ENCODE data around the gene IMPDH2. TPM values are rescaled to one million over a fixed set of nuclear protein-coding genes. Genes with fewer than 3 reads are reported as not detected.

Gene IMPDH2
- total RNA-seq, 1 donor from 2014 or later = 271 TPM

DNA sequence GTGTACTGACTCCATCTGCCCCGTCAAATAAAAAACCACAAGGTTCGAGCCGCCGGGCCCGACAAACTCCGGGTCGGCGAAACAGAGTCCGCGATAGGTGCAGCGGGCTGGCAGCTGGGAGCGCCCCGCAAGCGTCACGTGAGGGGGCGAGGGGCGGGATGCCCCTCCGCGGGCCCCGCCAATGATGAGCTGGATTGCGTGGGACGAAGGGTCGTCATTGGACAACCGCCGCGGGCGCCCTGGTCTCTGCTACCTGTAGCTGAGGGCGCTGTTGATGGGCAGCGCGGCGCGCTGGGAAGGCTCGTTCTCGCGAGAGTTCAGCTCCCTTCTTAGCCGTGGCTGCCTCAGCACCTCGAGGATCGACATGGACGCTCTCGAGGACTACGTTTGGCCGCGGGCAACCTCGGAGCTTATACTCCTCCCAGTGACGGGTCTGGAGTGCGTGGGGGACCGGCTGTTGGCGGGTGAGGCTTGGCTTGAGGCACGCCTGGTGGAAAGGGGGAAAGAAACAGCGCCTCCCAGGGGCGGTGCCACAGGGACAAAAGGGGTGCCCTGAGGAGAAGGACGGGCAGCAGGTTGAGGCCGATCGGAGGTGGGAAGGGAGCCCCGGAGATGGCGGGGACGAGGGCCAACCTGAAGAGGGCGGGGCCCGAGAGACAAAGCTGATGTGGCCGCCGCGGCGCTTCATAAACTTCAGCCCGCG is 22.0 kb downstream of the IMPDH2 start, which contains the start of gene WDR6:
TSS of gene WDR6 (plus strand) at position 324 of the 703 bp plus-strand sequence. CDS start at position 365, 41 bp downstream.
- H3K79me2 ChIP-seq (ENCODE audit: low read depth) = peaks cover 50% of the 10 kb centered on the region
- Mint-ChIP-seq H3K27ac (peak within 1 kb of the TSS; percentile 100), H3K36me3 (peaks cover 12% of the 10 kb centered on the region), H3K4me3 (peak within 1 kb of the TSS; percentile 100), H3K27me3 (ENCODE audit: insufficient read depth, low read depth) (peaks cover 9% of the 10 kb centered on the region), H3K4me1 (peaks cover 19% of the 10 kb centered on the region), H3K9me3 (peaks cover 3% of the 10 kb centered on the region)
- peak within 1 kb of the TSS; percentile 96 for H3K4me2 ChIP-seq
- H3K4me3 ChIP-seq = peak within 1 kb of the TSS; percentile 88
- peak within 1 kb of the TSS; percentile 95 for H2AFZ ChIP-seq (replicated peaks)
- H3F3A ChIP-seq (ENCODE audit: low read depth) = peaks cover 14% of the 10 kb centered on the region
- H3K9ac ChIP-seq = peak within 1 kb of the TSS; percentile 93
- DNase-seq (ENCODE audit: low spot score) = peak; percentile 99
- peaks cover 13% of the 10 kb centered on the region for H3K4me1 ChIP-seq
- no peaks in the 10 kb centered on the region for H3K27me3 ChIP-seq
- H3K9me3 ChIP-seq (ENCODE audit: low read depth) = no peaks in the 10 kb centered on the region
- TF ChIP-seq EZH2phosphoT487 (IDR thresholded peaks at IDR 0.05) = no peak
- TF ChIP-seq, protein P1, sequence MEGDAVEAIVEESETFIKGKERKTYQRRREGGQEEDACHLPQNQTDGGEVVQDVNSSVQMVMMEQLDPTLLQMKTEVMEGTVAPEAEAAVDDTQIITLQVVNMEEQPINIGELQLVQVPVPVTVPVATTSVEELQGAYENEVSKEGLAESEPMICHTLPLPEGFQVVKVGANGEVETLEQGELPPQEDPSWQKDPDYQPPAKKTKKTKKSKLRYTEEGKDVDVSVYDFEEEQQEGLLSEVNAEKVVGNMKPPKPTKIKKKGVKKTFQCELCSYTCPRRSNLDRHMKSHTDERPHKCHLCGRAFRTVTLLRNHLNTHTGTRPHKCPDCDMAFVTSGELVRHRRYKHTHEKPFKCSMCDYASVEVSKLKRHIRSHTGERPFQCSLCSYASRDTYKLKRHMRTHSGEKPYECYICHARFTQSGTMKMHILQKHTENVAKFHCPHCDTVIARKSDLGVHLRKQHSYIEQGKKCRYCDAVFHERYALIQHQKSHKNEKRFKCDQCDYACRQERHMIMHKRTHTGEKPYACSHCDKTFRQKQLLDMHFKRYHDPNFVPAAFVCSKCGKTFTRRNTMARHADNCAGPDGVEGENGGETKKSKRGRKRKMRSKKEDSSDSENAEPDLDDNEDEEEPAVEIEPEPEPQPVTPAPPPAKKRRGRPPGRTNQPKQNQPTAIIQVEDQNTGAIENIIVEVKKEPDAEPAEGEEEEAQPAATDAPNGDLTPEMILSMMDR (IDR thresholded peaks at IDR 0.05) = peak; percentile 54
- H4K20me1 ChIP-seq (ENCODE audit: low read depth) = peaks cover 45% of the 10 kb centered on the region
- peak within 1 kb of the TSS; percentile 92 for H3K27ac ChIP-seq
- no peaks in the 10 kb centered on the region for H3K36me3 ChIP-seq

DNA sequence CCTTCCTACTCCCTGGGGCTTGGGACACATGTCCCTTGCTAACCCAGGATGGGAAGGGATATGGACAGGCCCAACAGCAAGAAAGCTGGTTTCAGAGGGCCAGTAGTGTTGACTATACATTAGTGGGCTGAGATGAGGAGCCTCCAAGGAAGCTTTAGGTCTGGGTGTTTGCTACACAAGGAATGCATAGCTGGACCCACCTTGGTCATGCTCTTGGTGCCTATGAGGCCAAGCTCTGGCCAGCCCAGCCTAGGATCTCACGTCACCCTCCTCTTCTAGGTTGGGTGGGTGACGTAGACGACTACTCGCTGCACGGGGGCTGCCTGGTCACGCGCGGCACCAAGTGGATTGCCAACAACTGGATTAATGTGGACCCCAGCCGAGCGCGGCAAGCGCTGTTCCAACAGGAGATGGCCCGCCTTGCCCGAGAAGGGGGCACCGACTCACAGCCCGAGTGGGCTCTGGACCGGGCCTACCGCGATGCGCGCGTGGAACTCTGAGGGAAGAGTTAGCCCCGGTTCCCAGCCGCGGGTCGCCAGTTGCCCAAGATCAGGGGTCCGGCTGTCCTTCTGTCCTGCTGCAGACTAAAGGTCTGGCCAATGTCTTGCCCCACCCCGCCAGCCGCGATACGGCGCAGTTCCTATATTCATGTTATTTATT is 22.7 kb downstream of the IMPDH2 start:
- H3K4me1 ChIP-seq = peaks cover 13% of the 10 kb centered on the region
- peak; percentile 30 for DNase-seq (ENCODE audit: low spot score)
- H3K9me3 ChIP-seq (ENCODE audit: low read depth) = no peaks in the 10 kb centered on the region
- H3F3A ChIP-seq (ENCODE audit: low read depth) = peaks cover 13% of the 10 kb centered on the region
- H3K79me2 ChIP-seq (ENCODE audit: low read depth) = peaks cover 43% of the 10 kb centered on the region
- peak overlapping the region; percentile 88 for H3K4me3 ChIP-seq
- Mint-ChIP-seq H3K4me1 (peaks cover 16% of the 10 kb centered on the region), H3K4me3 (peak overlapping the region; percentile 100), H3K27me3 (ENCODE audit: insufficient read depth, low read depth) (peaks cover 9% of the 10 kb centered on the region), H3K36me3 (peaks cover 7% of the 10 kb centered on the region), H3K27ac (peak overlapping the region; percentile 100), H3K9me3 (peaks cover 3% of the 10 kb centered on the region)
- TF ChIP-seq, protein P1 (IDR thresholded peaks at IDR 0.05) = no peak
- no peak for TF ChIP-seq EZH2 (IDR thresholded peaks at IDR 0.05)
- TF ChIP-seq EZH2phosphoT487 (IDR thresholded peaks at IDR 0.05) = no peak
- H3K27me3 ChIP-seq = no peaks in the 10 kb centered on the region
- H3K36me3 ChIP-seq = no peaks in the 10 kb centered on the region
- no peak overlapping the region for H3K27ac ChIP-seq
- peak overlapping the region; percentile 70 for H3K9ac ChIP-seq
- H2AFZ ChIP-seq (replicated peaks) = no peak overlapping the region
- peaks cover 38% of the 10 kb centered on the region for H4K20me1 ChIP-seq (ENCODE audit: low read depth)
- peak overlapping the region; percentile 96 for H3K4me2 ChIP-seq

DNA sequence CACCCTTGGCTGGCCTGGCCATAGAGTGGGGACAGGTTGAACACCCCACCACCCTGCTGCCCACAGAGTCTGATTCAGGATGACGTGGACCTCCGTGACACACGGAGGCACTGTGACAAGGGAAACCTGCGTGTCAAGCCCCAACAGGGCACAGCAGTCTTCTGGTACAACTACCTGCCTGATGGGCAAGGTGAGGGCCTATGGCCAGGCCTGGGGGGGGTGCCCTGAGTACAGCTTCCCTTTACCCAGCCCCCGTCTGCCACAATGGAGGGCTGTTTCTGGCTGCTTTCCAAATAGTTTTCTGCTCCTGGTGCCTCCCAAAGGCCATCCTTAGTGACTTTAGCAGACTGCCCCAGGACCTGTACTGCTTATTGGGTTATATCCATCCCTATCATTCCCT is 23.2 kb downstream of the IMPDH2 start:
- Mint-ChIP-seq H3K27ac (no peak overlapping the region), H3K4me1 (peaks cover 16% of the 10 kb centered on the region), H3K27me3 (ENCODE audit: insufficient read depth, low read depth) (peaks cover 9% of the 10 kb centered on the region), H3K4me3 (peak overlapping the region; percentile 100), H3K9me3 (peaks cover 3% of the 10 kb centered on the region), H3K36me3 (peaks cover 7% of the 10 kb centered on the region)
- Histone ChIP-seq H3K9ac (no peak overlapping the region), H3K4me3 (peak overlapping the region; percentile 88), H3K4me2 (peak overlapping the region; percentile 96), H3F3A (ENCODE audit: low read depth) (peaks cover 9% of the 10 kb centered on the region), H3K27ac (no peak overlapping the region), H4K20me1 (ENCODE audit: low read depth) (peaks cover 32% of the 10 kb centered on the region), H3K79me2 (ENCODE audit: low read depth) (peaks cover 38% of the 10 kb centered on the region), H3K36me3 (no peaks in the 10 kb centered on the region), H3K27me3 (no peaks in the 10 kb centered on the region), H3K4me1 (peaks cover 13% of the 10 kb centered on the region), H2AFZ (replicated peaks) (no peak overlapping the region), H3K9me3 (ENCODE audit: low read depth) (no peaks in the 10 kb centered on the region)
- TF ChIP-seq EZH2 (IDR thresholded peaks at IDR 0.05) (no peak), EZH2phosphoT487 (IDR thresholded peaks at IDR 0.05) (no peak)
- TF ChIP-seq, protein P1 (IDR thresholded peaks at IDR 0.05) = no peak
- DNase-seq (ENCODE audit: low spot score) = no peak

Data from neural progenitor cell (in vitro differentiated cells).